PC-3 (cell line): ENCODE results near the gene GLB1L3. TPM values are rescaled to one million over a fixed set of nuclear protein-coding genes. Genes with fewer than 3 reads are reported as not detected.
A peak's percentile ranks its signal among the peaks of the same experiment; 100 is the strongest.

Experiments
- ATAC-seq: fragments of 200-7000 bp; cut with Tn5 transposase; 2 replicates; pipeline ENCODE4 v1.9.1; 2020; ENCODE audit warnings: mild to moderate bottlenecking, moderate library complexity
- BruUV-seq: library from RNA; stranded (reverse); fragments of 400-500 nt; replicated peaks from 2 replicates; lab custom pipeline; 2021; lab: Mats Ljungman, UMichigan
- CTCF ChIA-PET: fragments of 300-600 bp; sonication (Branson Sonifier 250); formaldehyde crosslinking; loops from one replicate; lab custom pipeline; 2022; ENCODE audit warnings: antibody characterized with exemption; lab: Charles Lee
- POLR2A ChIA-PET: fragments of 300-600 bp; sonication (Branson Sonifier 250); formaldehyde crosslinking; loops from one replicate; lab custom pipeline; 2022; ENCODE audit warnings: antibody characterized with exemption; ENCODE audit not compliant: unreplicated experiment; lab: Charles Lee
- DNase-seq: peaks from one replicate; pipeline ENCODE4 v3.0.0-alpha.2; 2015
- H2AFZ ChIP-seq: fragments of 300-600 bp; sonication (generic); 2 replicates; pipeline ENCODE4 v1.6.0; 2016; ENCODE audit warnings: antibody characterized with exemption, low read length
- H3F3A ChIP-seq: fragments of 300-600 bp; sonication (generic); one replicate; pipeline ENCODE4 v1.6.0; 2017; ENCODE audit warnings: antibody characterized with exemption, low read length, control low read depth, mild to moderate bottlenecking; ENCODE audit not compliant: unreplicated experiment
- H3K27ac ChIP-seq: fragments of 300-600 bp; sonication (generic); 2 replicates; pipeline ENCODE4 v1.5.1; 2016; ENCODE audit warnings: mild to moderate bottlenecking, low read length
- H3K27me3 ChIP-seq: fragments of 300-600 bp; sonication (generic); 2 replicates; pipeline ENCODE4 v1.6.1; 2016; ENCODE audit warnings: low read length, mixed read lengths
- H3K36me3 ChIP-seq: fragments of 300-600 bp; sonication (generic); 2 replicates; pipeline ENCODE4 v1.6.1; 2016; ENCODE audit warnings: low read depth, mixed run types, low read length, mixed read lengths
- H3K4me1 ChIP-seq: fragments of 300-600 bp; sonication (generic); 2 replicates; pipeline ENCODE4 v1.5.1; 2016; ENCODE audit warnings: low read length; ENCODE audit not compliant: insufficient read depth
- H3K4me2 ChIP-seq: fragments of 300-600 bp; sonication (generic); 2 replicates; pipeline ENCODE4 v1.6.0; 2016; ENCODE audit warnings: low read length
- H3K4me3 ChIP-seq: fragments of 300-600 bp; sonication (generic); 2 replicates; pipeline ENCODE4 v1.5.1; 2016; ENCODE audit warnings: mild to moderate bottlenecking, low read length, mixed read lengths
- H3K79me2 ChIP-seq: fragments of 300-600 bp; sonication (generic); 2 replicates; pipeline ENCODE4 v1.6.1; 2017; ENCODE audit warnings: low read length, mixed read lengths
- H3K9ac ChIP-seq: fragments of 300-600 bp; sonication (generic); 2 replicates; pipeline ENCODE4 v1.6.0; 2016; ENCODE audit warnings: mild to moderate bottlenecking, low read length
- H3K9me2 ChIP-seq: fragments of 300-600 bp; sonication (generic); replicated peaks from 2 replicates; pipeline ENCODE4 v1.6.1; 2016; ENCODE audit warnings: mixed run types, low read length, mixed read lengths
- H3K9me3 ChIP-seq: fragments of 300-600 bp; sonication (generic); 2 replicates; pipeline ENCODE4 v1.6.1; 2016; ENCODE audit warnings: low read length, mixed read lengths
- H4K20me1 ChIP-seq: fragments of 300-600 bp; sonication (generic); 2 replicates; pipeline ENCODE4 v1.6.1; 2016; ENCODE audit warnings: low read length, mixed read lengths
- EZH2 ChIP-seq: fragments of 300-600 bp; sonication (generic); IDR thresholded peaks from one replicate; pipeline ENCODE4 v1.6.1; 2017; ENCODE audit warnings: antibody characterized with exemption, mild to moderate bottlenecking, low read length; ENCODE audit not compliant: unreplicated experiment
- EZH2phosphoT487 ChIP-seq: fragments of 300-600 bp; sonication (generic); IDR thresholded peaks from 2 replicates; pipeline ENCODE4 v1.6.1; 2018; ENCODE audit warnings: mild to moderate bottlenecking, antibody characterized with exemption, low read length, borderline replicate concordance
- intact Hi-C: fragments of 100-400 bp; cut with micrococcal nuclease; formaldehyde crosslinking; loops from 2 replicates; pipeline ENCODE4 v1.9.0; 2023
- total RNA-seq: library from RNA; depleted of rRNA; stranded (reverse); fragments of >200 nt; gene quantifications from 2 replicates; pipeline ENCODE4 v1.2.3, GENCODE V29; 2014
- TF ChIP-seq, protein P1 (sequence below): fragments of 300-600 bp; sonication (generic); conservative IDR thresholded peaks from 2 replicates; pipeline ENCODE4 v1.5.1; 2017; ENCODE audit warnings: antibody characterized with exemption, low read depth, mild to moderate bottlenecking, low read length

The GLB1L3 gene
- total RNA-seq, 1 experiment from 2014 or later: not detected

DNA sequence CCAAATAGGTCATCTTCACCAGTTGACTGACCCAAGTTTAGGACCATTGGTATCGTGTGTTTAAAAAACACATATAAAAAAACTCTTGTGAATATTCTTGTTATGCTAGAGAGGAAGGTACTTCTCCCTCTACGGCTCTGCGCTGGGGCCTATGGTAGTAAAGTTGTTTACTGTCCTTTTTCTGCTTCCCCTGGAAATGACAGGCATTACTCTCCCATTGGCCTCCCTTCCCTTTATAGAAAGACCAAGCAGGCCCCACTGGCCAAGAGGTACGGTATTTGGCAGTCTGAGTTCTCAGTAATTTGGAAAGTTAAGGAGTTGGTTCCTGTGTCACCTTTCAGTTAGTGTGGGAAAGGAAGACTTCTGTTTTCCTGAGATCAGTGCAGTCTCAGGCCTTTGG lies 29.5 kb upstream of the GLB1L3 start:
- no peak overlapping the region for H3K27ac ChIP-seq
- peaks cover 1% of the 10 kb centered on the region; the same call in 1 of the 2 replicates for H3K4me1 ChIP-seq
- intact Hi-C loops: no loop called here
- H3K9me3 ChIP-seq: no peaks in the 10 kb centered on the region
- CTCF ChIA-PET: no interaction called here
- H3K4me2 ChIP-seq: no peak overlapping the region
- peaks cover 39% of the 10 kb centered on the region; the same call in 1 of the 2 replicates for H3K36me3 ChIP-seq
- H3K9me2 ChIP-seq: no peaks in the 10 kb centered on the region
- BruUV-seq: TSS peak; percentile 5
- ATAC-seq (no peak), DNase-seq (no peak)
- H3K27me3 ChIP-seq: no peaks in the 10 kb centered on the region
- H3F3A ChIP-seq: no peaks in the 10 kb centered on the region
- no peaks in the 10 kb centered on the region; the same call in 1 of the 2 replicates for H3K79me2 ChIP-seq
- POLR2A ChIA-PET: no interaction called here
- H3K4me3 ChIP-seq: no peak overlapping the region
- H2AFZ ChIP-seq: no peak overlapping the region
- no peaks in the 10 kb centered on the region for H4K20me1 ChIP-seq
- no peak overlapping the region for H3K9ac ChIP-seq
- TF ChIP-seq EZH2 (no peak), EZH2phosphoT487 (no peak)
- TF ChIP-seq, protein P1, sequence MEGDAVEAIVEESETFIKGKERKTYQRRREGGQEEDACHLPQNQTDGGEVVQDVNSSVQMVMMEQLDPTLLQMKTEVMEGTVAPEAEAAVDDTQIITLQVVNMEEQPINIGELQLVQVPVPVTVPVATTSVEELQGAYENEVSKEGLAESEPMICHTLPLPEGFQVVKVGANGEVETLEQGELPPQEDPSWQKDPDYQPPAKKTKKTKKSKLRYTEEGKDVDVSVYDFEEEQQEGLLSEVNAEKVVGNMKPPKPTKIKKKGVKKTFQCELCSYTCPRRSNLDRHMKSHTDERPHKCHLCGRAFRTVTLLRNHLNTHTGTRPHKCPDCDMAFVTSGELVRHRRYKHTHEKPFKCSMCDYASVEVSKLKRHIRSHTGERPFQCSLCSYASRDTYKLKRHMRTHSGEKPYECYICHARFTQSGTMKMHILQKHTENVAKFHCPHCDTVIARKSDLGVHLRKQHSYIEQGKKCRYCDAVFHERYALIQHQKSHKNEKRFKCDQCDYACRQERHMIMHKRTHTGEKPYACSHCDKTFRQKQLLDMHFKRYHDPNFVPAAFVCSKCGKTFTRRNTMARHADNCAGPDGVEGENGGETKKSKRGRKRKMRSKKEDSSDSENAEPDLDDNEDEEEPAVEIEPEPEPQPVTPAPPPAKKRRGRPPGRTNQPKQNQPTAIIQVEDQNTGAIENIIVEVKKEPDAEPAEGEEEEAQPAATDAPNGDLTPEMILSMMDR: no peak

DNA sequence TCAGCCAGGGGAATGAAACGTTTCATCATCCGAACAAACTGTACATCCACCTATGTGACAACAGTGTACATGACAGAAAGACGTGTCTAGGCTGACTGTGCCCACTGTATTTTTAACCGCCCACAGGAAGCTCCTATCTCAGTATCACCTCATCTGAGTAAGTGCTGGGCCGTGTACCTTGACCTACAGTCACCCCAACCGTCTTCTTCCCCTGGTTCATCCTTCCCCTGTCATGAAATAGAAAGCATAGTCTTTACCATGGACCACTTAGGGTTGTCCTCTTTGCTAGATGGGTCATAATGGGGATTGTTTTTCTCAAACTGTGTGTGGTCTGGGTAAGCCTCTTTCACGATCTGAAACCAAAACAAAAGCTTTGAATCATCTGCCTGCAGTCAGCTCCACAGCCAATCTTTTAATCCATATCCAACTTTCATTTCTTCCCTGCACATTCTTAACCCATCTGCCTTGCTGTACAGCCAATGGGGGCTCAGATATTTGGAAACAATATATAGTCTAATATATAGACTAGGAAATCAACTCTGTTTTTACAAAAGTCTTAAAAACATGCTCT lies 27.2 kb upstream of the GLB1L3 start:
- no peaks in the 10 kb centered on the region for H3K9me2 ChIP-seq
- CTCF ChIA-PET: no interaction called here
- peaks cover 10% of the 10 kb centered on the region; the same call in 1 of the 2 replicates for H3K79me2 ChIP-seq

DNA sequence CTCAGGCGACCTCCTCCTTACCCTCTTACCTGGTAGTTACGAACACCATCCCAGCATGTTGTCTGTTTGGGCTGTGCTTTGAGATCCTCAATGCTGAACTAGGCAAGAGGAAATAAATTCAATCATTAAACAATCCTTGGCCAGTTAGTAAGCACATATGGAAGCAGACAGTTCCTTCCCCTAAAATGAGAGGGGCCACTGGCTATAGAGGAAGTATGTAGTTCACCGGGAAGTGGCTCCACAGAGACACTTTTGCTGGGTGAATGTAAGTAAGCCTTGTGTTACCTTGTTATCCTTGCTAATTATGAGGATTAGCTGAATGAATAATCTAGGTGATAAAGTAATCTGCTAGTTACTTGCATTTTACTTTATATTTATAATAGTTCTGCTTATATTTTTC lies 25.9 kb upstream of the GLB1L3 start:
- Histone ChIP-seq H3K79me2 (peaks cover 21% of the 10 kb centered on the region), H3K27ac (no peak overlapping the region), H3K4me3 (no peak overlapping the region), H3K27me3 (no peaks in the 10 kb centered on the region), H3K9me2 (no peaks in the 10 kb centered on the region), H4K20me1 (no peaks in the 10 kb centered on the region), H3K4me2 (no peak overlapping the region), H3F3A (no peaks in the 10 kb centered on the region), H3K9ac (no peak overlapping the region), H2AFZ (no peak overlapping the region), H3K9me3 (no peaks in the 10 kb centered on the region), H3K4me1 (peaks cover 17% of the 10 kb centered on the region; the same call in 1 of the 2 replicates), H3K36me3 (peaks cover 20% of the 10 kb centered on the region; the same call in 1 of the 2 replicates)
- POLR2A ChIA-PET: no interaction called here
- BruUV-seq: no TSS peak
- CTCF ChIA-PET: no interaction called here
- no peak for ATAC-seq
- intact Hi-C loops: no loop called here
- no peak for DNase-seq
- TF ChIP-seq, protein P1: no peak
- TF ChIP-seq EZH2: no peak
- TF ChIP-seq EZH2phosphoT487: no peak

More for the DNA sequence above, 27.2 kb upstream of the GLB1L3 start:
- no peak overlapping the region for H3K27ac ChIP-seq
- DNase-seq (no peak), ATAC-seq (no peak)
- no peaks in the 10 kb centered on the region for H3F3A ChIP-seq
- H4K20me1 ChIP-seq: no peaks in the 10 kb centered on the region
- POLR2A ChIA-PET: no interaction called here
- no peak overlapping the region for H3K4me2 ChIP-seq
- no peaks in the 10 kb centered on the region for H3K27me3 ChIP-seq
- H2AFZ ChIP-seq: no peak overlapping the region
- H3K4me3 ChIP-seq: no peak overlapping the region
- H3K9me3 ChIP-seq: no peaks in the 10 kb centered on the region
- BruUV-seq: no TSS peak
- TF ChIP-seq, protein P1: no peak
- TF ChIP-seq EZH2phosphoT487 (no peak), EZH2 (no peak)
- peaks cover 10% of the 10 kb centered on the region; the same call in 1 of the 2 replicates for H3K4me1 ChIP-seq
- intact Hi-C loops: no loop called here
- no peak overlapping the region for H3K9ac ChIP-seq
- peaks cover 26% of the 10 kb centered on the region; the same call in 1 of the 2 replicates for H3K36me3 ChIP-seq
